HCEC 1CT (cell line): ENCODE results near the gene CARM1.
"Not testable (repeated sequence)": the region's sequence is repeated elsewhere in the genome, so short reads cannot be mapped to it uniquely, and the experiment has no call there.

Experiments
- DNase-seq: peaks from one replicate; pipeline ENCODE4 v3.0.0-alpha.2; 2017

The CARM1 gene

DNA sequence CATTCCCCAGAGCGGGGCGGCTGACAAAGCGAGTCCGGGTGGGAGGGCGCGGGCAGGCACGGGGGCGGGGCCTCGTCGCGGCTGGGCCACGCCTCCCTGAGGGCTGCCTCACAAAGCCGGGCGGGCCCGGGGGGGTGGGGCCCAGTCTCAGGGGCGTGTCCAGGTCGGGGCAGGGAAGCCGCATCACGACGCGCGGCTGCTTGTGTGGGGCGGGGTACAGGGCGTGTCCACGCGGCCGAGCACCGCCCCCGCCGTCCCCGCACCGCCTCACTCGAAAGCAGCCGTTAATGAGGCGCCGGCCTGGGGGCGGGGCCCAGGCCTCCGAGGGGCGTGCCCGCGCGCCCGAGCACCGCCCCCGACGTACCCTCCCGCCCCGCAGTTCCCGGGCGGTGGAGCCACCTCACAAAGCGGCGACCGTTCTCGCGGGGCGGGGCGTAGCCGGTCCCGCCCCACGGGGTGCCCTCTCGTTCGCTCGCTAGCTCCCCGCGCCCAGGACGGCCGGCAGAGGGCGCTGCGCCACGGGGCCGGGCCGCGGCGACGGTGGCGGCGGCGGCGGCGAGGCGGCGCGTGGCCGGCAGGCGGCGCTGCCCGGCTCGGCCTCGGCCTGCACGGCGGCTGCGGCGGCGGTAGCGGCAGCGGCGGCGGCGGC is at the start of gene CARM1:
Gene CARM1 (plus strand): TSS at position 599 of the 649 bp plus-strand sequence. CDS start 150 bp downstream, outside the sequence.
- peak; percentile 97 for DNase-seq

DNA sequence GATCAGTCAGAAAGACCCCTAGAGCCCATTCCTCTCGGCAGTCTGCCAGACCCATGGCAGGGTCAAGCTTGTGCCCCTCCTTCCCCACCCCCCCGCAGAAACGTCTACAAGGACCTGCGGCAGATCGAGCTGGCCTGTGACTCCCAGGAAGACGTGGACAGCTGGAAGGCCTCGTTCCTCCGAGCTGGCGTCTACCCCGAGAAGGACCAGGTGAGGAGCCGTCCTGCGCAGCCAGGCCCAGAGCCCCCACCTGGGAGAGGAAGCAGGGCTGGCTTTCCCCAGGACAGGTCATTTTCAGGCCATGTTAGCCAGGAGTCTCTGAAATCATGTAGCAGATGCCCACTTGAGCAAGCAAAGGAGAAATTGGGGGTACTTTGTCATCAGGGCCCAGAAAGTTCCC is 47.7 kb upstream of the CARM1 start:
- DNase-seq, result no peak

DNA sequence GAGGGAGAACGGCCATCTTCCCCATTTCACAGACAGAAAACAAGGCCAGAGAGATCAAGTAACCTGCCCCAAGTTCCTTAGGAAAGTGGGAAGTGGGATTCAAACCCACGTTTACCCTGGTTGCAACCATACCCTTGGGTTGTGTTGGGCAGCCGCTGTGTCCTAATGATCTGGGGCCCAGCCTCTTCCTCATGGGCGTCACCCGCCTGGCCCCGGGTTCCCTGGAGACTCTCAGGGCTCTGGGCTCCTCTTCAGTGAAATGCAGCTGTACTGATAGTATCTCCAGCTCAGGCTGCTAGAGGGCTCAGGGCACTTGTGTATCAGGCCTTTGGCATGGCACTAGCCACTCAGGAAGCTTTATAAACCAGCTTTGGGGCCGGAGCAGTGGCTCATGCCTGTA is 45.1 kb upstream of the CARM1 start:
- no peak for DNase-seq

DNA sequence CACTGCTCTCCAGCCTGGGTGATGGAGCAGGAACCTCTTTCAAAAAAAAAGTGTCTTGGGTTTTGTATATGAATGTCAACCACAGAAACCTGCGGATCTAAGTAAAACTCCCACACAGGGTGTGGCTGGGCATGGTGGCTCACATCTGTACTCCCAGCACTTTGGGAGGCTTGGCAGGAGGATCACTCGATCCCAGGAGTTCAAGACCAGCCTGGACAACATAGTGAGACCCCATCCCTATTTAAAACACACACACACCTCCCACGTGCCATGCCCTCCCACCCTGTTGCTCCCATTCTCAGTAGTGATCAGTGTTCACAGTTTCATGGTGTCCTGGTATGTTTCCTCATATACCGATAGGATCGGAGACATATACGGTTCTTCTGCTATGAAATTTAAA is 44.5 kb upstream of the CARM1 start:
- no peak for DNase-seq

DNA sequence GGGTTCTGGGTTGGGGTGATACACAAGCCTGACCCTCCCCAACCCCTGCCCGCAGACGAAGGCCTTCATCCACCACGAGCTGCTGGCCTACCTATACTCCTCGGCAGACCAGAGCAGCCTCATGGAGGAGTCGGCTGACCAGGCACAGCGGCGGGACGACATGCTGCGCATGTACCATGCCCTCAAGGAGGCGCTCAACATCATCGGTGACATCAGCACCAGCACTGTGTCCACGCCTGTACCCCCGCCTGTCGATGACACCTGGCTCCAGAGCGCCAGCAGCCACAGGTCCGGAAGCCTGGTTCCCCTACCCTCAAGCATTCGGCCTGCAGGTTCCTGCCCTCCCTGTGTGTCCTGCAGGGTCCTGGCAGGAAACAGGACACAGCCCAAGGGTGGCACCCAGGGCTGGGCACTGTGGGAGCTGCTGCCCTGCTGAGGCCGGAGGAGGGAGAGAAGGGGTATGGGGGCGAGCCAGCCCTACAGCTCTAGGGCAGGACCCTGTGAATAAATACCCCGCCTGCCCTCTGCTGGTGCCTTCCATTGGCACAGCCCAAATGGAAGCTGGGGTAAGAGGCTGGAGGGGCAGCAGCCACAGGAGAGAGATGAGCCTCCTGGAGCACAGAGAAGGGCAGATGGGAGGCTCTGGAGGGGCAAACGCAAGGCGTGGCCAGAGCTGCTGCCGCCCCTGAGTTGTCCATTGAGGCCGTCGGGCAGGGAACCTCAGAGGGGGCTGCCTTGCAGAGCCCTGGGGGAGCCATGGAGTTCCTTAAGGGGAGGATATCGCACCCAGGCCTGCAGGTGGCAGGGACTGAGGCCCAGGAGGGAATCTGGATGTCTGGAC is 42.2 kb upstream of the CARM1 start:
- DNase-seq, result no peak

DNA sequence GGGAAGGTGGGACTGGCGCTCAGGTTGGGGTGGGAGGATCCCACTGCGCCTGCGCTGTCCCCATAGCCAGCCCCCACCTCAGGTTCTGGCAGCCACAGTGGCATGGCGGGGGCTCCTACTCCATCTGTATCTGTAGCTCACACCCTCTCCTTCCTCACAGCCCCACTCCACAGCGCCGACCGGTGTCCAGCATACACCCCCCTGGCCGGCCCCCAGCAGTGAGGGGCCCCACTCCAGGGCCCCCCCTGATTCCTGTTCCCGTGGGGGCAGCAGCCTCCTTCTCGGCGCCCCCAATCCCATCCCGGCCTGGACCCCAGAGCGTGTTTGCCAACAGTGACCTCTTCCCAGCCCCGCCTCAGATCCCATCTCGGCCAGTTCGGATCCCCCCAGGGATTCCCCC is 41.4 kb upstream of the CARM1 start:
- DNase-seq, result no peak

DNA sequence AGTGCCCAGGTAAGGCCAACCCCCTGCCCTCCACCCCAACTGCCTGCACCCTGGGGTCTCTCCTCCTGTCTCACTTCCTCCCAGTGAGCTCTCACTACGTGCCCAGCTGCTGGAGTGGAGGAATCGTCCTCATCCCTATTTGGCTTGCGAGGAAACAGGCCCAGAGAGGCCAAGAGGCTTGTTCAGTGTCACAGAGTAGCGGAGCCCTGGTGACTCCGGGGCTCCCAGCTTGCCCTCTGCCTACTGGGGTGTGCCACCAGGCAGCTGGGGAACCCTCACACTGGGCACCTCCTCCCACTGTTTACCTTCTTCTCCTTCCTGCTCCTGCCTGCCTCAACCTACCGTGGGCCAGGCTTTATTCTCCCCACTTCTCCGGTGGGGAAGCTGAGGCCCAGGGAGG is 41.0 kb upstream of the CARM1 start:
- no peak for DNase-seq

DNA sequence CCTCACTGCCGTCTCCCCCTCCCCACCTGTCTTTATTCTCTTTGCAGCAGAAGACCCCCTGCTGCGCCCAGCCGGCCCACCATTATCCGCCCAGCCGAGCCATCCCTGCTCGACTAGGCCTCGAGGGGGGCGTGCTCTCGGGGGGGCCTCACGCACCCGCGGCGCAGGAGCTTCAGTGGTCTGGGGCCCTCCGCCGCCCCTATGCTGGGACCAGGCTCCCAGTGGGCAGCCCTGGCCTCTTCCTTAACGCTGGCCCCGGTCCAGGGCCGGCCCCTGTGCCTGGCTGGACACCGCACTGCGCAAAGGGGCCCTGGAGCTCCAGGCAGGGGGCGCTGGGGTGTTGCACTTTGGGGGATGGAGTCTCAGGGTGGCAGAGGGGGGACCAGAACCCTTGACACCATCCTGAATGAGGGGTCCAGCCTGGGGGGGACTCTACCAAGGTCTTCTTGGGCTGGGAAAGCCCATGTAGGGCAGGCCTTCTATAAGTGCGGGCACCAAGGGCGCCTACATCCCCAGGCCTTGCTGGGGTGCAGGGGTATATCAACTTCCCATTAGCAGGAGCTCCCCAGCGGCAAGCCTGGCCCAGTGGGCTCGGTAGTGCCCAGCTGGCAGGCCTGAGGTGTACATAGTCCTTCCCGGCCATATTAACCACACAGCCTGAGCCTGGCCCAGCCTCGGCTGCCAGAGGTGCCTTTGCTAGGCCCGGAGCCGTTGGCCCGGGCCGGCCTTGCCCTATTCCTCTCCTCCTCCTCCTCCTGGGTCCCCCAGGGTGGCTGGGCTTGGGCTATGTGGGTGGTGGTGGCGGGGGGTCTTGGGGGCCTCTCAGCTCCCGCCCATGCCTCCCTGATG is 40.2 kb upstream of the CARM1 start:
- no peak for DNase-seq

DNA sequence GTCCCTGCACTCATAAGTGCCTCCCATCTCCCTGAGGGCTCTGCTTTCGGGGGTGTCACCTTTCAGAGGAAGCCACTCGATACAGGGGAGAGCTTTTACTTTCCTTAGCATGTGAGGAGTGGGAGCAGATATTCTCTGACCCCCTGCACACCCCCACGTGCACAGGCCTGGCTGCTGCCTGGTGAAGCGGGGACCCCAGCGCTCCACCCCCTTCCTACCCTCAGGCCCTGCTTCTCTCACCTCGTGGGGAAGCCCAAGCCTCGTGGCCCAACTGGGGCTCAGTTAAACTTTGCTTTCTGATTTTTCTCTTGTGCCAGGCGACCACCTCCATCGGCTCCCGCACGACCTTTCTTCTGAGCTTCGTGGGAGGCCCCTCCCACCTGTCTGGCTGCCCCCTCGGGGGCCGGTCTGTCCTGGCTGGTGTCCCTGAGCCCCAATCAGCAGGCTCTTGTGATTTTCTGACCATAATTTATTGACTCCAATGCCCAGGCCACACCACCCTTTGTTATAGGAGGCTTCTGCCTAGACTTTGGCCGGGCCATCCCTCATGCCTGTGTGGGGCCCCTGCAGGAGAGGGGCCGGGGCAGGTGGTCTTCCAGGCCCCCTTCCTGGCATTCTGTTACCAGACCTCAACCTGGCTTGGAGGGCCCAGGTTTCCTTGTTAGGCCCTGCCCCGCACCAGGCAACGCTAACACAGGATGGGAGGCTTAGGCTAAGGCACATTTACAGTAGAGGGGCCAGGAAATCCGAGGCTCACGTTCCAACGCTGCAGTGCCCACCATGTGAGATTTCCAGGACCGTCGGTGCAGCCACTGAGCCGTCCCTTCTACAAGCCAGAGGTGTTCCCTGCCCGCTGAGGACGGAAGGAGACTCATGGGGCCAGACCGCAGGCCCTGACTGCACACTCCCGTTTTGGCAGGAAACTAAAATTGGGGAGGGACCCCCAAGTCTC is 39.1 kb upstream of the CARM1 start:
- DNase-seq, result no peak

DNA sequence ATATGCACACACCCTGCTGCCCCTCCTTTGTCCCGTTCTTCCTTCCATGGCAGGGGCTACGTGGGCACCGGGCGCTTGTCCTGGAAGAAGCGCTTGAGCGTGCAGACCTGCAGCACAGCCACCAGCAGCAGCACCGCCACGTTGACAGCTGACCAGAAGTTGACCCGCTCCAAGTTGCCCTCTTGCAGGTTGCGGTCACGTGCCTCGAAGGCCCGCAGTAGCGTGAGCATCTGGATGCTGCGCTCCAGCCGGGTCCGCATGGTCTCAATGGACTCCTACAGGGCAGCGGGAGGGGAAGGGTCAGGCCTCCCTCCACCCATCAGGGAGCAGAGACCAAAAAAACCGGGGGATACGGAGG is 38.4 kb upstream of the CARM1 start:
- no peak for DNase-seq

DNA sequence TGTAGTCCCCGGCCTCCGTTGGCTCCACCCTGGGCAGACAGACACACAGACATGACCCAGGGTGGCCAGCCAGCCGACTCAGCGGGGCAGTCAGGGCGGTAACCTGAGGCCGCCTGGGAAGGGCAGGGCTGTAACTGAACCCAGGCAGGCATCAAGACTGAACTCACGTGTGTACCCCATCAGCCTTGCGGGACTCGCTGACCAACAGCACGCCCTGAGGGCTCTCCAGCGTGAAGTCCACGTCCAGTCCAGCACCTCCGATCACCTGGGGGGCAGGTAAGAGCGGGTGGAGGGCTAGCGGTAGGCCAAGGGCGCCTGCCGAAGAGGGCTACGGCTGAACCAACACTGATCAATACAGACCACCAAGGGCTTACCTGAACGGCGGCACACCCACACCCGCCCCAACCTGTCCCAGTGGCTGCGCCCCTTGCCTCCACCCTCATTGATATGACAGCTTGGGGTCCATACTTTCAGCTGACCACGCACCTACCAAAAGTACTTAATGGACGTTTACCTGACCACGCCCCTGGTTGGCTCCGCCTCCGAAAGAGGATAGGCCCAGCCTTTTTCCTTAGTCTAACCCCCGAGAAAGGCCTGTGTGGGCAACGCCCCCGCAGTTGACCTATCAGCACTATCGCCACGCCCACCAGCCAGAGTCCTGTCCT is 36.1 kb upstream of the CARM1 start:
- no peak for DNase-seq

DNA sequence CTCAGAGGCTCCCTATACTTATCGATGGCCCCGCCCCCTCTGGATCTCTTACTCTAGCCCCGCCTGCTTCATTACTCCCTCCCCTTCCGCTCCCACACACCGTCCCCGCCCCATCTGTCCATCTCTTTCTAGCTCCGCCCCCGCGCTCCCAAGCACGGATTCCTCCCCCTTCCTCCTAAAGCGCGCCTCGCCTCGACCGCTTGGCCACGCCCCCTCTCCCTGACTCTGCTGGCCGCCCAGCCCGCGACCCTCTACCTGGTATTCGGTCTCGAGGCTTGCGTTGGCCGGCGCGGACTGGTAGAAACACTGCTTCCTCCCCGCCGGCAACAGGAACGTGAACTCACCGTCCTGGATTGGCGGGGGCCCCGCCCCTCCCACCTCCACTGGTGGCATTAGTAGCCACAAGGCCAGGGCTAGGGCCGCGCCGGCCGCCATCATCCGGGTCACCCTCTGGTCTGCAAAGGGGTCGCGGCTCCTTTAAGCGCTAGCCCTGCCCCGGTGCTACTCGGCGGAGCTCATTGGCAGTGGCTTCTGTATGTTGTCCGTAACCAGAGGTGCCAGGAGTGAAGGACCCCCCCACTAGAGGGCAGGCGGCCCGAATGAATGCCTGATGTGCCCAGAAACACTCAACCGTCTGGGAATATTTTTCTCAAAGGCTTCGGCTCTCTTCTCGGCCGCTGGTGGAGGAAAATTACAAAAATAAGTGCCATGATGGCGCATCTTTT is 35.4 kb upstream of the CARM1 start, which contains the start of gene TMED1:
Gene TMED1 (minus strand): TSS at position 459 of the 725 bp plus-strand sequence. CDS start 21 bp downstream, at position 438.
- peak; percentile 99 for DNase-seq

DNA sequence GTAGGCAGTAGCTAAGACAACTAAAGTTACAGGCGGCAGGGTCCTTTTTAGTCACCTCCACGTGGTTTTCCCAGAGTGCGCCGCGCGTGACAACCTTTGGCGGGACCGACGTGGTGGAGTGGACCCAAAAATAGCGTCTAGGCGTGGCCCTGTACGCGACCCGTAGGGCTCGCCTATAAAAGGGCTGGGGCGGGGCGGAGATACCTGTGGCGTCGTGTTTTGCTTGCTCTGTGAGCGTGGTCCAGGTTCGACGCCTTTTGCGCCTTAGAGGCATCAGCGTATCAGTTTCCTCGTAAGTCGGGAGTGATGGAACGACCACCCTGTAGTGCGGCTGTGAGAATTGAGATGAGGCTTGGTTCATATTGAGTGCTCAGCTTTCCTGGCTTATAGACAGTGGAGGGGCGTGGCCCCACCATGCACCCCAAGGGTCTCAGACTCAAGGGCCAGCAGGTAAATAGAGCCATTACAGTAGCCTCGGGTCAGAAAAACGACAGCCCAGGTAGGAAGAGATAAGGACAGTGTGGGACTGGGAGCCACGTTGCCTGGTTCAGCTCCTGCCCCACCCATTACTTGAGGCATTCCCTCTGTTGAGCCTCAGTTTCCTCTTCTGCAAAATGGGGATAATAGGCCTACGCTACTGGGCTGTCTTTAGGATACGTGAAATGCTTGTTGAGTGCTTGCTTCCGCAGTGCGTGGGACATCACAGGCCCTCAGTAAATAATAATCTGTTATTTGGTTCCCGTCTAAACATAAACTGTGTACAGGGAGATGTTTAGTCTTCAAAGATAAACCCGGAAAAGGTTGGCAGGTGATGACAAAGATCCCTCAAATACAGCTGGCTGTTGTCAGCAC is 34.6 kb upstream of the CARM1 start:
- DNase-seq, result peak; percentile 80

DNA sequence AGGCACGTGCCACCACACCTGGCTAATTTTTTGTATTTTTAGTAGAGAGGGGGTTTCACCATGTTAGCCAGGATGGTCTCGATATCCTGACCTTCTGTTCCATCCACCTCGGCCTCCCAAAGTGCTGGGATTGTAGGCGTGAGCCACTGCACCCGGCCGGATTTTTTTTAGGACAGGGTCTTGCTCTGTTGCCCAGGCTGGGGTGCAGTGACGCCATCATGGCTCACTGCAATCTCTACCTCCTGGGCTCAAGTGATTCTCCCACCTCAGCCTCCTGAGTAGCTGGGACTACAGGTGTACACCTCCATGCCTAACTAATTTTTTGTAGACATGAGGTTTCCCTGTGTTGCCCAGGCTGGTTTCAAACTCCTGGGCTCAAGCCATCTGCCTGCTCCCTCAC is 33.7 kb upstream of the CARM1 start:
- not testable (repeated sequence) for DNase-seq

DNA sequence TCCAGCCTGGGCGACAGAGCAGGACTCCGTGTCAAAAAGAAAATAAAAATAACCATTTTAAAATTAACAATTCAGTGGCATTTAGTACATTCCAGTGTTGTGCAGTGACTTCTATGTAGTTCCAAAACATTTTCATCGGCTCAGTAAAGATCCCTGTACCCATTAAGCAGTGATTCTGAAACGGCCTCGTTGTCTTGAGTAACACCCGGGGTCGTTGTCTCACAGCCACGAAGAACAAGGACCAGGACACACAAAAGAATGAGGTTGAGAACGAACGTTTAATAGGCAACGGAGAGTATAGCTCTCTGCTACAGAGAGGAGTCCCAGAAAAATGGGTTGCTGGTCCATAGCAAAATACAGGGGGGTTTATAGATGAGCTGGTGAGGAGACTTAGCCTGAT is 33.0 kb upstream of the CARM1 start:
- no peak for DNase-seq

DNA sequence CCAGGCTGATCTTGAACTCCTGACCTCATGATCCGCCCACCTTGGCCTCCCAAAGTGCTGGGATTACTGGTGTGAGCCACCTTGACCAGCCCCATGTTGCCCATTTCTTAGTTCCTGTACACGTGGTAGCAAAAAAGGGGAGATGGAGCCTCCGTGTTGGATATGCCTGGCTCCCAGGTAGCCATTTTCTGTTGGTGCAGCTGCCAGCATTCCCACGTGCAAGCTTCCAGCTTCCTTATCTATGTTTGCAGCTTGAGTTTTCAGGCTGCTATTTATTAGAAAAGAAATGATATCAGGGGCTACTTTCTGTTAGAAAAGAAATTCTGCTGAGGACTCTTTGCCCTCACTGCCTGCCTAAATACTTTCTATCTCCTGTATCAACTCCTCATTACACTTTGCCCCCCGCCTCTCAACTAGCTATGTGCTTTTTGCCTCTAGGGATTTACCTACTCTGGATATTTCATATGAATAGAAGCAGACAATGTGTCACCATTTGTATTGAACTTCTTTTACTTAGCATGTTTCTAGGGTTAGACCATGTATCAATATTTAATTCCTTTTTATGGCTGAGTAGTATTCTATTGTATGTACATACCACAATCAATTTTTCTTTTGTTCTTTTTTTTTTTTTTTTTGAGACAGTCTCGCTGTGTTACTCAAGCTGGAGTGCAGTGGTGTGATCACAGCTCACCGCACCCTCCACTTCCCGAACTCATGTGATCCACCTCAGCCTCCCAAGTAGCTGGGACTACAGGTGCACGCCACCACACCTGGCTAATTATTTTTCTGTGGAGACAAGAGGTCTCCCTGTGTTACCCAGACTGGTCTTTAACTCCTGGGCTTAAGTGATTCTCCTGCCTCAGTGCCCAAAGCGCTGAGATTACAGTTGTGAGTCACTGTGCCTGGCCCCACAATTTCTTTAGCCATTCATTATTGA is 32.0 kb upstream of the CARM1 start:
- no peak for DNase-seq

DNA sequence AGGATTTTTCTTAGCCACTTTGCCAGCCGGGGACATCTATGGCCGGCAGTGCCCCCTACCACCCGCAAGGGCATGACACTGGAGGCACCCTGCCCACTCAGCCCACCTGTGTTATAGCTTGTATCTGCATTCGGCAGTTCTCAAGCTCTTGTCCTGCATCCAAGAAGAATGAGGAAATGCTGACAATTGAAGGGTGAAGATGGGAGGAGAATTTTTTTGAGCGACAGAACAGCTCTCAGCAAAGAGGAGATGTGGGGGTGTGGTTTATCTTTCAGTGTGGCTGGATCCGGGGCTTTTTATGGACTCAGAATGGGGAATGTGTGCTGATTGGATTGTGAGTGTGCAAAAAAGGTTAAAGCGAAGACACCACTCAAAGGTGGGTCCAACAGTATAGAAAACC is 28.6 kb upstream of the CARM1 start:
- DNase-seq, result no peak

DNA sequence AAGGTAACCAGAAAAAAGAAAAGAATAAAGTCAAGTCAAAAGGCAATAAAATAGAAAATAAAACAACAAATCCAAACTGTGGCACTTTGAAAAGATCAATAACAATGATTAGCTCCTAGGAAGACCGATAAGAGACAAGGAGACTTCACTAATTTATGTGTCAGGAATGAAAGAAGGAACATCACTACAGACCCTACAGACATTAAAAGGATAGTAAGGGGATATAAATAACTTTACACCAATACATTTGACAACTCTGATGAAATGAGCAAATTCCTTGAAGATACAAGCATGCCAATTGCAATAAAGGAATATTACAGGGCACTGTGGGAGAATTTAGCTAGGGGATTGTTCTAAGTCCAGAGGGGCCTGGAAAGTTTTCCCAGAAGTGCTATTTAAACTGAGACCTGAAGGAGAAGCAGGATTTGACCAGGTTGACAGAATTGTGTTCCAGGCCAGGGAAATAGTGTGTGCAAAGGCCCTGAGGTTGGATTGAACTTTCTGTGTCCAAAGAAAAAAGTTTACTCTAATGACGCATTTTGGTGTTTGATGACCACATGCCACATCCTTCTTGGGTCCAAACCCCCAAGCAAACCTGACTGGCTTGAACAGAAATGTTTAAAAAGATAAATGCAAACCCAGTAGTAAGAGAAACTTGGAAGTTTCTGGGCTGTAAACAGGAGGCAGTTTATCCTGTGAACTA is 24.7 kb upstream of the CARM1 start:
- DNase-seq, result no peak
